Parathyroid adenoma (tissue), 2 donors: ENCODE measurements around the gene DPM1.

Experiments
- H2AFZ ChIP-seq: fragments of 300-600 bp; sonication (generic); one replicate; pipeline ENCODE4 v1.7.0; 2017; ENCODE audit warnings: antibody characterized with exemption, mild to moderate bottlenecking
- H3K27ac ChIP-seq: fragments of 300-600 bp; sonication (generic); one replicate; pipeline ENCODE4 v1.7.0; 2017
- H3K27me3 ChIP-seq: fragments of 300-600 bp; sonication (generic); one replicate; pipeline ENCODE4 v1.7.0; 2017; ENCODE audit warnings: low read length; ENCODE audit not compliant: control insufficient read depth, insufficient read depth
- H3K36me3 ChIP-seq: fragments of 300-600 bp; sonication (generic); one replicate; pipeline ENCODE4 v1.7.0; 2017; ENCODE audit warnings: low read length; ENCODE audit not compliant: control insufficient read depth, insufficient read depth
- H3K4me1 ChIP-seq: fragments of 300-600 bp; sonication (generic); one replicate; pipeline ENCODE4 v1.7.0; 2017; ENCODE audit warnings: control low read depth
- H3K4me2 ChIP-seq: fragments of 300-600 bp; sonication (generic); one replicate; pipeline ENCODE4 v1.7.0; 2017; ENCODE audit warnings: low read length
- H3K4me3 ChIP-seq: fragments of 300-600 bp; sonication (generic); one replicate; pipeline ENCODE4 v1.7.0; 2017; ENCODE audit warnings: low read depth, low read length
- H3K79me2 ChIP-seq: fragments of 300-600 bp; sonication (generic); one replicate; pipeline ENCODE4 v1.7.0; 2017; ENCODE audit warnings: control low read depth
- H3K9ac ChIP-seq: fragments of 300-600 bp; sonication (generic); one replicate; pipeline ENCODE4 v1.7.0; 2017; ENCODE audit warnings: mild to moderate bottlenecking
- H3K9me3 ChIP-seq: fragments of 300-600 bp; sonication (generic); one replicate; pipeline ENCODE4 v1.7.0; 2017; ENCODE audit warnings: low read length; ENCODE audit not compliant: control insufficient read depth
- TF ChIP-seq, protein P1 (sequence below): fragments of 300-600 bp; sonication (generic); IDR thresholded peaks from one replicate; pipeline ENCODE4 v1.7.0; 2017; ENCODE audit warnings: antibody characterized with exemption, mild to moderate bottlenecking
- donor health status: primary hyperparathyroidism.

Gene DPM1

DNA sequence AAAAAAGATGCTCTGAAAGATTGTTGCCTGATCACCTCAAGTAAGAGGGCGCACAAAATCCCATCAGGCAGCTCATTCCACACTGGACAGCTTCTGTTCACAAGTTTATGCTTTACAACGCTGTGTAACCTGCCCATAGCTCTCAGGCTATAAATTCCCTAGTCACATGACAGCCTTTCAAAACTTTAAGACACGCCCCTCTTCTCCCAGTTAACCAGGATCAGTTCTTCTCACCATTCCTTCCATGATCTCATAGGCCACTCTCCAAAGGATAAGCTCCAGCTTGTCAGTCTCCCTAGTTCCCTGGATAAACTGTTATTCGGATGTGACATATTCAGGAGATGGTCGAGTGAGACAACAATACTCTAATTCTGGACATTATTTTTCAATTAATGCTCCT lies 42.1 kb downstream of the DPM1 start:
- H3K4me1 ChIP-seq, result peaks cover 26% of the 10 kb centered on the region
- no peak overlapping the region for H3K27ac ChIP-seq
- H3K4me2 ChIP-seq, result no peak overlapping the region

DNA sequence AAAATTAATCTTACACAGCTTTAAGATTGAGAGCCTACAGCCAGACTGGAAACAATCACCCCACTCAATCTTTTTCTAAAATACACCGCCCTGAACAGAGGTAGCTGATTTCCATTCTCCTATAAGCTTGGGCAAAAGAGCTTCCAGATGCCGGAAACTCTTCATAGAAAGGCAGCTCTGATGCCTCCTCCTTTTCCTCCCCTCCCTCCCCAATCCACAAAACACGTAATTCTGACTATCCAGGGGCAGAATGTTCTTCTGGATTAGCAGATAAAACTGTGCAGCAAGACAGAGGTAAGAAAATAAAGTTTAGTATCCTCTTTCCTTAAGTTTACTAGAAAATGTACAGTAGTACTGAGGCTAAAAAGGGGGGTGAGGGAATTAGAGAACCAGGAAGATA lies 42.9 kb downstream of the DPM1 start:
- Histone ChIP-seq H3K4me2 (no peak overlapping the region), H2AFZ (no peak overlapping the region), H3K4me3 (no peak overlapping the region), H3K36me3 (no peaks in the 10 kb centered on the region), H3K9ac (no peak overlapping the region), H3K79me2 (peaks cover 43% of the 10 kb centered on the region), H3K9me3 (no peaks in the 10 kb centered on the region), H3K4me1 (peaks cover 29% of the 10 kb centered on the region), H3K27me3 (no peaks in the 10 kb centered on the region), H3K27ac (no peak overlapping the region)
- TF ChIP-seq, protein P1, sequence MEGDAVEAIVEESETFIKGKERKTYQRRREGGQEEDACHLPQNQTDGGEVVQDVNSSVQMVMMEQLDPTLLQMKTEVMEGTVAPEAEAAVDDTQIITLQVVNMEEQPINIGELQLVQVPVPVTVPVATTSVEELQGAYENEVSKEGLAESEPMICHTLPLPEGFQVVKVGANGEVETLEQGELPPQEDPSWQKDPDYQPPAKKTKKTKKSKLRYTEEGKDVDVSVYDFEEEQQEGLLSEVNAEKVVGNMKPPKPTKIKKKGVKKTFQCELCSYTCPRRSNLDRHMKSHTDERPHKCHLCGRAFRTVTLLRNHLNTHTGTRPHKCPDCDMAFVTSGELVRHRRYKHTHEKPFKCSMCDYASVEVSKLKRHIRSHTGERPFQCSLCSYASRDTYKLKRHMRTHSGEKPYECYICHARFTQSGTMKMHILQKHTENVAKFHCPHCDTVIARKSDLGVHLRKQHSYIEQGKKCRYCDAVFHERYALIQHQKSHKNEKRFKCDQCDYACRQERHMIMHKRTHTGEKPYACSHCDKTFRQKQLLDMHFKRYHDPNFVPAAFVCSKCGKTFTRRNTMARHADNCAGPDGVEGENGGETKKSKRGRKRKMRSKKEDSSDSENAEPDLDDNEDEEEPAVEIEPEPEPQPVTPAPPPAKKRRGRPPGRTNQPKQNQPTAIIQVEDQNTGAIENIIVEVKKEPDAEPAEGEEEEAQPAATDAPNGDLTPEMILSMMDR, result no peak

More for the DNA sequence above, 42.1 kb downstream of the DPM1 start:
- no peaks in the 10 kb centered on the region for H3K36me3 ChIP-seq
- TF ChIP-seq, protein P1, result no peak
- peaks cover 41% of the 10 kb centered on the region for H3K79me2 ChIP-seq
- no peak overlapping the region for H3K4me3 ChIP-seq
- no peaks in the 10 kb centered on the region for H3K9me3 ChIP-seq
- no peak overlapping the region for H3K9ac ChIP-seq
- H2AFZ ChIP-seq, result no peak overlapping the region
- H3K27me3 ChIP-seq, result no peaks in the 10 kb centered on the region

DNA sequence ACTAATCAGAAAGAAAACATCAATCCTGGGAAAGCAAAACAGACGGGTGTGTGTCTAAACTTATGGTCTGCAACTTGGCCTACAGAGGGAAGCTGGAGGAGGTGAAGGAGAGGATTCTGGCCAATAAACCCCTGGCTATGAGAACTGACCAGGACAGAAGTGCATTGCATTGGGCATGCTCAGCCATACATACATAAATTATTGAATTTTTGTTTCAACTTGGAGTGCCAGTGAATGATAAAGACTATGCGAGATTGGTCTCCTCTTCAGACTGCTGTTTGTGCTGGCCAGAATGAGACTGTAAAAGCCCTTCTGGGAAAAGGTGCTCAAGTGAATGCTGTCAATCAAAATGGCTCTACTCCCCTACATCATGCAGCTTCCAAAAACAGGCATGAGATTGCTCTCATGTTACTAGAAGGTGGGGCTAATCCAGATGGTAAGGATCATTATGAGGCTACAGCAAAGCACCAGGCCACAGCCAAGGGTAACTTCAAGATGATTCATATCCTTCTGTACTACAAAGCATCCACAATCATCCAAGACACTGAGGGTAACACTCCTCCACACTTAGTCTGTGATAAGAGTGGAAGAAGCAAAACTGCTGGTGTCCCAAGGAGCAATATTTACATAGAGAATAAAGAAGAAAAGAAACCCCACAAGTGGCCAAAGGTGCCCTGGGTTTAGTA lies 44.5 kb downstream of the DPM1 start:
- H3K9ac ChIP-seq, result no peak overlapping the region
- no peaks in the 10 kb centered on the region for H3K9me3 ChIP-seq
- TF ChIP-seq, protein P1, result no peak
- no peak overlapping the region for H3K4me3 ChIP-seq
- H3K27ac ChIP-seq, result no peak overlapping the region
- H3K4me2 ChIP-seq, result no peak overlapping the region
- peaks cover 29% of the 10 kb centered on the region for H3K4me1 ChIP-seq
- H2AFZ ChIP-seq, result no peak overlapping the region
- peaks cover 51% of the 10 kb centered on the region for H3K79me2 ChIP-seq
- no peaks in the 10 kb centered on the region for H3K27me3 ChIP-seq
- H3K36me3 ChIP-seq, result no peaks in the 10 kb centered on the region

DNA sequence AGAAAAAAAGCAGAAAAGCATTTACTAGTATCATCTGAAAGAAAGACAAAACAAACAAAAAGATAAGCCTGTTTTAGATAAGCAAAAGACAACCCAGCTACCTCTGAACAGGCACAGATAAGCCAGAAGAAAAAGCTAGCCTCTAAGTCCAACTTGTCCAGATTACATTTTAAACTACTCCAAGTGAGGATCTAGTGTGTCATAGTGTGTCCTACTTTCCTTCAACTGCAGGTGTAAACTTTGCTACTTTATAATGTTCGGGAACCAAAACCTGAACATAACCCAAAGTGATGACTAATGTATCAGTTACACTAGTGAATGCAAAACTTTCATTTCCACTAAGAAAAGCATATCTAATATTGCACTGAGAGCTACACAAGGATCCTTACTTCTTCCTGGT lies 46.6 kb downstream of the DPM1 start:
- no peaks in the 10 kb centered on the region for H3K36me3 ChIP-seq
- H3K27ac ChIP-seq, result no peak overlapping the region
- H2AFZ ChIP-seq, result no peak overlapping the region
- peaks cover 15% of the 10 kb centered on the region for H3K4me1 ChIP-seq
- no peak overlapping the region for H3K4me2 ChIP-seq
- no peaks in the 10 kb centered on the region for H3K9me3 ChIP-seq
- peaks cover 69% of the 10 kb centered on the region for H3K79me2 ChIP-seq
- H3K27me3 ChIP-seq, result no peaks in the 10 kb centered on the region
- no peak overlapping the region for H3K9ac ChIP-seq
- TF ChIP-seq, protein P1, result no peak
- no peak overlapping the region for H3K4me3 ChIP-seq

DNA sequence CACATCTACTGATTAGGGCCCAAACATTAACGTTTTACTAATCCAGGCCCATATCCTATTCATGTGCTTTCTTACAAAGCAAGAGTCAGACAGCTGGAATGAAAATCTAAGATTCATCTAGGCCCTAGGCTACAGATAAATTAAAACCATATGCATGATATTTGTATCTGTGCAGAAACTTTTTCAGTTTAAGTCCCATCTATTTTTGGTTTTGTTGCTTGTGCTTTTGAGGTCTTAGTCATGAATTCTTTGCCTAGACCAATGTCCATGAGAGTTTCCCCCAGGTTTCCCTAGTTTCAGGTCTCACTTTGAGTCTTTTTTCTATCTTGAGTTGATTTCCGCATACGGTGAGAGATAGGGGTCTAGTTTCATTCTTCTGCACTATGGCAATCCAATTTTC lies 47.3 kb downstream of the DPM1 start:
- TF ChIP-seq, protein P1, result no peak
- peaks cover 15% of the 10 kb centered on the region for H3K4me1 ChIP-seq

More for the DNA sequence above, 47.3 kb downstream of the DPM1 start:
- H3K27me3 ChIP-seq, result no peaks in the 10 kb centered on the region
- no peak overlapping the region for H2AFZ ChIP-seq
- no peak overlapping the region for H3K4me2 ChIP-seq
- H3K9me3 ChIP-seq, result no peaks in the 10 kb centered on the region
- no peaks in the 10 kb centered on the region for H3K36me3 ChIP-seq
- H3K79me2 ChIP-seq, result peaks cover 74% of the 10 kb centered on the region
- no peak overlapping the region for H3K9ac ChIP-seq
- H3K27ac ChIP-seq, result no peak overlapping the region
- H3K4me3 ChIP-seq, result no peak overlapping the region
